Calu3 (cell line): ENCODE results near the gene DRD3. TPM values are rescaled to one million over a fixed set of nuclear protein-coding genes. Genes with fewer than 3 reads are reported as not detected.

Experiments used
- BruUV-seq: library from RNA; stranded (reverse); fragments of 400-500 nt; replicated peaks from 2 replicates; lab custom pipeline; 2021; lab: Mats Ljungman, UMichigan
- CTCF ChIA-PET: fragments of 300-600 bp; sonication (Branson Sonifier 250); formaldehyde crosslinking; loops from one replicate; lab custom pipeline; 2022; ENCODE audit warnings: antibody characterized with exemption; lab: Charles Lee
- DNase-seq: peaks from one replicate; pipeline ENCODE4 v3.0.0; 2022
- H3K27ac Mint-ChIP-seq: one replicate; pipeline ENCODE4 v1.8.0; 2022; ENCODE audit warnings: mixed read lengths; ENCODE audit not compliant: unreplicated experiment
- H3K27me3 Mint-ChIP-seq: one replicate; pipeline ENCODE4 v1.8.0; 2022; ENCODE audit warnings: mixed read lengths; ENCODE audit not compliant: unreplicated experiment
- H3K36me3 Mint-ChIP-seq: one replicate; pipeline ENCODE4 v1.8.0; 2022; ENCODE audit warnings: mild to moderate bottlenecking, moderate library complexity, mixed read lengths; ENCODE audit not compliant: insufficient read depth, unreplicated experiment
- H3K4me1 Mint-ChIP-seq: one replicate; pipeline ENCODE4 v1.8.0; 2022; ENCODE audit warnings: mild to moderate bottlenecking, low read depth, mixed read lengths; ENCODE audit not compliant: unreplicated experiment
- H3K4me3 Mint-ChIP-seq: one replicate; pipeline ENCODE4 v1.8.0; 2022; ENCODE audit warnings: mild to moderate bottlenecking, low read depth, moderate library complexity, mixed read lengths; ENCODE audit not compliant: unreplicated experiment
- H3K9me3 Mint-ChIP-seq: one replicate; pipeline ENCODE4 v1.8.0; 2022; ENCODE audit warnings: low read depth, mixed read lengths; ENCODE audit not compliant: unreplicated experiment
- intact Hi-C: fragments of 100-400 bp; cut with micrococcal nuclease; formaldehyde crosslinking; loops from one replicate; pipeline ENCODE4 v1.10.0; 2022; ENCODE audit not compliant: unreplicated experiment
- total RNA-seq: library from RNA; stranded (reverse); gene quantifications from 2 replicates; pipeline ENCODE4 v1.2.3, GENCODE V29; 2022
- TF ChIP-seq, protein P1 (sequence below): fragments of 200-600 bp; IDR thresholded peaks from one replicate; pipeline ENCODE4 v1.8.0; 2022; ENCODE audit warnings: antibody characterized with exemption; ENCODE audit not compliant: unreplicated experiment

Gene DRD3
- total RNA-seq, 1 experiment from 2014 or later, result not detected

DNA sequence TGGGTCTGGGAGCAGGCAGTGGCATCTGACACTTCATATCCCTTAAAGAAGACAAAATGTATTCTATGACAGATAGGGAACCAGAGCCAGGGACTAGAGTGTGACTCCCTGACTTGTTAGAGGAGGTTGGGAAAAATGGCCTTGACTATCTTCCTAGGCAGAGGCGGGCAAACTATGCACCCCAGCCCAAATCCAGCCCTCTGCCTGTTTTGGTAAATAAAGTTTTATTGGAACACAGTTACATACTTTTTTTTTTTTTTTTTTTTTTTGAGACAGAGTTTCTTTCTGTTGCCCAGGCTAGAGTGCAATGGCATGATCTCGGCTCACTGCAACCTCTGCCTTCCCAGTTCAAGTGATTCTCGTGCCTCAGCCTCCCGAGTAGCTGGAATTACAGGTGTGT lies 75.0 kb downstream of the DRD3 start:
- no peak overlapping the region for H3K4me3 Mint-ChIP-seq
- no peaks in the 10 kb centered on the region for H3K36me3 Mint-ChIP-seq
- TF ChIP-seq, protein P1, sequence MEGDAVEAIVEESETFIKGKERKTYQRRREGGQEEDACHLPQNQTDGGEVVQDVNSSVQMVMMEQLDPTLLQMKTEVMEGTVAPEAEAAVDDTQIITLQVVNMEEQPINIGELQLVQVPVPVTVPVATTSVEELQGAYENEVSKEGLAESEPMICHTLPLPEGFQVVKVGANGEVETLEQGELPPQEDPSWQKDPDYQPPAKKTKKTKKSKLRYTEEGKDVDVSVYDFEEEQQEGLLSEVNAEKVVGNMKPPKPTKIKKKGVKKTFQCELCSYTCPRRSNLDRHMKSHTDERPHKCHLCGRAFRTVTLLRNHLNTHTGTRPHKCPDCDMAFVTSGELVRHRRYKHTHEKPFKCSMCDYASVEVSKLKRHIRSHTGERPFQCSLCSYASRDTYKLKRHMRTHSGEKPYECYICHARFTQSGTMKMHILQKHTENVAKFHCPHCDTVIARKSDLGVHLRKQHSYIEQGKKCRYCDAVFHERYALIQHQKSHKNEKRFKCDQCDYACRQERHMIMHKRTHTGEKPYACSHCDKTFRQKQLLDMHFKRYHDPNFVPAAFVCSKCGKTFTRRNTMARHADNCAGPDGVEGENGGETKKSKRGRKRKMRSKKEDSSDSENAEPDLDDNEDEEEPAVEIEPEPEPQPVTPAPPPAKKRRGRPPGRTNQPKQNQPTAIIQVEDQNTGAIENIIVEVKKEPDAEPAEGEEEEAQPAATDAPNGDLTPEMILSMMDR, result no peak
- no TSS peak for BruUV-seq
- CTCF ChIA-PET, result interaction anchor here (0.7 kb wide), 1 partner anchor 11 kb away, joined by 6 read pairs; no protein-coding TSS in a partner anchor
- intact Hi-C loops, result no loop called here
- H3K27me3 Mint-ChIP-seq, result no peaks in the 10 kb centered on the region
- no peak for DNase-seq
- H3K9me3 Mint-ChIP-seq, result no peaks in the 10 kb centered on the region
- no peak overlapping the region for H3K27ac Mint-ChIP-seq
- H3K4me1 Mint-ChIP-seq, result no peaks in the 10 kb centered on the region

DNA sequence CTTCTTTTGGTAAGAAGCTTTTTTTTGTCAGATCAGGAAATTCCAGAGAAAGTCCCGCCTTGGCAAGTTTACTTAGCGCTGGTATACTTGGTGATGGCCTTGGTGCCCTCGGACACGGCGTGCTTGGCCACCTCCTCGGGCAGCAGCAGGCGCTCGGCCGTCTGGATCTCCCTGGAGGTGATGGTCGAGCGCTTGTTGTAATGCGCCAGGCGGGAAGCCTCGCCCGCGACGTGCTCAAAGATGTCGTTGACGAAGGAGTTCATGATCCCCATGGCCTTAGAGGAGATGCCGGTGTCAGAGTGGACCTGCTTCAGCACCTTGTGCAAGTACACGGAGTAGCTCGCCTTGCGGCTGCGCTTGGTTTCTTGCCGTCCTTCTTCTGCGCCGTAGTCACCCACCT lies 75.7 kb downstream of the DRD3 start:
- no peaks in the 10 kb centered on the region for H3K36me3 Mint-ChIP-seq
- no TSS peak for BruUV-seq
- intact Hi-C loops, result no loop called here

DNA sequence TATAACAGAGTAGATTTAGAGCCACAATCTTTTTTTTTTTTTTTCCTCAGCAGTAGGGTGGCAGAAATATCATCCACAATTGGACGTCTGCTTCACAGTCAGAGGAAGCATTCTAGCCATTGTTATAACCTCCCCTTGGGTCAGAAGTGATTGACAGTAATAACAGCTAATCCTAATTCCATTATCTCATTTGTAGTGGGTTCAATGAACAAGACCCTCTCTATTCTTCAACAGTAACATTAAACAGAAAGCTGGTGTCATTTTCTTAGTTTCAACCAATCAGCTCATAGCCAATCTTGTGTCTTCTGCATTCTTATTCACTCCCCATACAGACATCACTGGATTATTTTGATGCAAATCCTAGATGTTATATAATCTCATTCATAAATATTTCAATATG lies 77.8 kb downstream of the DRD3 start:
- no TSS peak for BruUV-seq
- Mint-ChIP-seq H3K36me3 (no peaks in the 10 kb centered on the region), H3K27ac (no peak overlapping the region), H3K4me1 (no peaks in the 10 kb centered on the region), H3K4me3 (no peak overlapping the region), H3K9me3 (no peaks in the 10 kb centered on the region), H3K27me3 (peaks cover 14% of the 10 kb centered on the region)
- intact Hi-C loops, result no loop called here
- TF ChIP-seq, protein P1, result no peak
- DNase-seq, result no peak
- CTCF ChIA-PET, result no interaction called here

More for the DNA sequence above, 75.7 kb downstream of the DRD3 start:
- H3K4me1 Mint-ChIP-seq, result no peaks in the 10 kb centered on the region
- no peak for DNase-seq
- TF ChIP-seq, protein P1, result no peak
- no peaks in the 10 kb centered on the region for H3K9me3 Mint-ChIP-seq
- no peak overlapping the region for H3K4me3 Mint-ChIP-seq
- H3K27ac Mint-ChIP-seq, result no peak overlapping the region
- CTCF ChIA-PET, result no interaction called here
- H3K27me3 Mint-ChIP-seq, result no peaks in the 10 kb centered on the region

DNA sequence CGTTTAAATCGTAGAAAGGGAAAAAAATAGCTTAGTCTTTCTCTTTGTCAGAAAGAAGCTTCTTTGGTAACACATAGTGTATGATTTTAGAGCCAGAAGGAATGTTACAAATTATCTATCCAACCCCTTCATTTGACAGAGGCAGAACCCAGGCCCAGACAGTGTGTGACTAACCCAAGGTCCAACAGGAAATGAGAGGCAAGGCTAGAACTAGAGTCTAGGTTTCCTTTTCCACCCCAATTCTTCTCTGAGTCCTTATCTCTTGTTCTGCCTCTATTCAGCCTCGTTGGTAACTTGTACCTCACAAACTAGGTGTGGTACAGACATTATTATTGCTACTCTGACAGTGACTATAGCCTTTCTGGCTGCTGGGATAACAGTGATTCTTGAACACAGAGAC lies 83.1 kb downstream of the DRD3 start:
- Mint-ChIP-seq H3K4me3 (no peak overlapping the region), H3K4me1 (peaks cover 9% of the 10 kb centered on the region), H3K27ac (no peak overlapping the region), H3K27me3 (peaks cover 38% of the 10 kb centered on the region), H3K36me3 (no peaks in the 10 kb centered on the region), H3K9me3 (no peaks in the 10 kb centered on the region)
- TF ChIP-seq, protein P1, result no peak
- DNase-seq, result no peak
- CTCF ChIA-PET, result no interaction called here
- intact Hi-C loops, result no loop called here
- BruUV-seq, result no TSS peak
